NCI-H1048 (cell line): ENCODE data around the gene RELA.
A peak's percentile ranks its signal among the peaks of the same experiment; 100 is the strongest.
"Not testable (repeated sequence)": the region's sequence is repeated elsewhere in the genome, so short reads cannot be mapped to it uniquely, and the experiment has no call there.

Experiments used
- DNase-seq: peaks from one replicate; lab custom pipeline; 2025; lab: John Stamatoyannopoulos, UW

Gene RELA

DNA sequence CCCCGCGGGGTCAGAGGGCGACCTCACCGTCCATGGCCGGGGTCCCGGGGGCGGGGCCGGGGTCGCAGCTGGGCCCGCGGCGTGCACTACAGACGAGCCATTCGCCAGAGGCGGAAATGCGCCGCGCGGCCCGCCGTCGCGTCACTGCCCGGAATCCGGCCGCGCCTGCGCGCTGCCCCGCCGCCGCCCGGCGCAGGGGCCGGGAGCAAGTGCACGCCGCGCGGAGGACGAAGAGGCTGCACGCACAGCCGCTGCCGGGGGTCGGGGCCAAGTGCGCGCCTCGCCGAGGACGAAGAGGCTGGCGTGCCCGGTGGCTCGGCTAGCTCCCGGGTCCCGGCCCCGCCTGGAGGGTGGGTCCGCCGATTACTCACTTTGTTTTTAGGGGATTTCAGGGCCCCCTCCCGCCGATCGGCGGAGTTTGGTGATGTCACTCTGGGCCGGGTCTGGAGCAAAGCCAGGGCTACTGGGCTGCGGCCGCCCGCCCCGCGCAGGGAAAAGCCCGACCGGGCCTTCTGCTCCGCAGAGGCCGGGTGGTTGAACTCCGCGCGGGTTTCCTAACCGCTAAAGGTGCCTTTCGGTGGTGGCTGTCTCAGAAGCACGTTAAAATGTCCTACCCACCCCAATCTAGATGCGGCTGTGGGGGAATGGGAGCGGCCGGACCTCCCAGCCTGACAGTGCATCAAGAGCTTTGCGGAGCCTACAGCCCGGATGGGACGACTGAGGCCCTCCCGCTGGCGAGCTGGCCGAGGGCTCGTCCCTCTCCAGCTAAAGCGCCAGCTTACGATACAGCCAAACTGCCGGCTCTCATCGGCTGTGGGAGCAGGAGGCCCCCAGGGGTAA lies at the start of gene RELA:
Gene RELA, minus strand, starts transcription at position 118 of the 840 bp plus-strand sequence. Its CDS starts 84 bp downstream, at position 34.
- DNase-seq: peak; percentile 77

DNA sequence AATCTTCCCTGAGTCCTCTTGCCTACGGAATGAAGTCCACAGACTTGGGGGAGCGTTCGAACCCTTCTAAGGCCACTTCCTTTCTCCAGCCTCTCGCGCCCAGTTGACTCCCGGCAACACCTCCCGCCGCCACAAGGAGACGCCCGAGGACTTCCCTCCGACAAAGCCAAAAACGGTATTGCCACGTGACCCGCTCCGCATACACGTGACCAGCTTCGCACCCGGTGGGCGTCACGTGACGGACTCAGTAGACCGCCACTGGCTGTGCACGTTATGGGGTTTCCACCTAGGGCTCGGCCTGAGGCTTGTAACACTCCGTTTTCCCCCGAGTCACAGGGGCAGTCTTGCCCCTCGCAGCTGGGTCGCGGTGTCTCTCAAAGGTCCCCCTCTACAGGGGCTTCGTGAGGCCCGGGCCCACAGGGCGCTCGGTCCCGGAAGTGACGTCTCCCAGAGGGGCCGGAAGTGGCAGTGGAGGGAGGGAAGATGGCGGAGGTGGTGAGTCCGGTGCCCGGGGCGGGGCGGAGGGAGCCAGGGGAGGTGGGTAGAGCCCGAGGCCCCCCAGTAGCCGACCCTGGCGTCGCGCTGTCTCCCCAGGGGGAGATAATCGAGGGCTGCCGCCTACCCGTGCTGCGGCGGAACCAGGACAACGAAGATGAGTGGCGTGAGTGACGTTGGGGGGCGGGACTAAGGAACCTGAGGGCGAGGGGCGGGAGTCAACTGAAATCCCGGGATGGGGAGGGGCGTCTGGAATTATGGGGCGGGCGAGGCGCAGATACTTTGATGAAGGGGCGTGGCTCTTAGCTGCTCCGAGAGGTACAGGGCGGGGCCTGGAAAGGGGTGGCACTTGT lies 49.3 kb upstream of the RELA start, which contains the start of gene KAT5:
Gene KAT5, plus strand, starts transcription at position 468 of the 848 bp plus-strand sequence. Its CDS starts 16 bp downstream, at position 484.
- peak; percentile 98 for DNase-seq

DNA sequence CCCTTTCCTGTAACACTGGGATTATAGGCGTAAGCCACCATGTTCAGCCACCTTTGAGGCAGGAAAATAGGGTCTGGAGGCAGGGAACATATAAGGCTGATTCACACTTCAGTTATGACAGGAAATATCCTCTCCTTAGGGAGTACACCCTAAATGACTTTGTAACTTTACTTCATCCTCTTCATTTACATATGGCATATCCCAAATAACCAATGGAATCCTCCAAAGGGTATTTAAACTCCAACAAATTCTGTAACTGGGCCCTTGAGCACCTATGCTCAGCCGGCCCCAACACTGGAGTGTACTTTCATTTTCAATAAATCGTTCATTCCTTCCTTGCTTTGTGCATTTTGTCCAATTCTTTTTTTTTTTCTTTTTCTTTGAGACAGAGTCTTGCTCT lies 47.7 kb upstream of the RELA start:
- DNase-seq: no peak

GRCh38 chr11:65709661-65710060 lies 46.9 kb upstream of the RELA start:
- no peak for DNase-seq

DNA sequence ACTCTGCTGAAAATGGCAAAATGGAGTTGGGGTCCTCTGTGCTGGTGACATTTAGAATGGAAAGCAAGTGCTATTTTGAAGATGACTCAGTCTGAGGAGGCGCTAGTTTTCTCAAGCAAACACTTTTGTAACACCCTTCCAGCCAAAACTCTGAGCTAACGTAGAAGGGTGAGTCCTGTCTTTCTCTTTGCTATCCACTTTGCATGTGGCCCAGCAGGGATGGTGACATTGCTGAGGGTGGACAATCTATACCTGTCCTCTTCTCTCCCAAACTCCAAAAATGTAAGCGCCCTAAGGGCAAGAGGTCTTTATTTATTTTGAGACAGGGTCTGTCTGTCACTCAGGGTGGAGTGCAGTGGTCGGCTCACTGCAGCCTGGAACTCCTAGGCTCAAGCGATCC lies 45.7 kb upstream of the RELA start:
- DNase-seq: no peak

- DNase-seq: not testable (repeated sequence)
Observed at GRCh38 chr11:65707002-65707401, 44.3 kb upstream of the RELA start.

- not testable (repeated sequence) for DNase-seq
Observed at GRCh38 chr11:65706303-65706763, 43.6 kb upstream of the RELA start.

DNA sequence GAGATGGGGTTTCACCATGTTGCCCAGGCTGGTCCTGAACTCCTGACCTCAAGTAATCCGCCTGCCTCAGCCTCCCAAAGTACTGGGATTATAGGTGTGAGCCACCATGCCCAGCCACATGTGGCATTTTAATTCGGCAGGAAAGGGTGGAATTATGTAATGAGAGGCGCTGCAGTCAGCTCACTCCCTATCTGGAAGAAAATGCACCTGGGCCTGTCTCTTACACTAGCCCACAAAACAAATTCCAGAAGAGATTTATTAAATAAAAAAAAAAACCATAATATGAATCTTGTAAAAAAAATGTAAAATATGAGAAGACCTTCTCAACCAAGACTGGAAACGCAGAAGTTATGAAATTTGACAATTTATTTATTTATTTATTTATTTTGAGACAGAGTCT lies 41.1 kb upstream of the RELA start:
- DNase-seq: no peak

DNA sequence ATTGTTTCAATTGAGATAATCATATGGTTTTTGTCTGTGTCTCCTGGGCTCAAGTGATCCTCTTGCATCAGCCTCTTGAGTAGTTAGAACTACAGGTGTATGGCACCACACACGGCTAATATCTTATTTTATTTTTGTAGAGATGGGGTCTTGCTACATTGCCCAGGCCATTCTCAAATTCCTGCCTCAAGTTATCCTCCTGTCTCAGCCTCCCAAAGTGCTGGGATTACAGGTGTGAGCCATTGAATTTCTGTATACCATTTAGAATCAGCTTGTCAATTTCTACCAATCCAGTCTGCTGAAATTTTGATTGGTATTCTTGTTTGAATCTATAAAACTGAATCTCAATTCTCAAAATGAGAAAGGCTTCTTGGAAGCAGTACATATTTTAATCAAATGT lies 39.0 kb upstream of the RELA start:
- DNase-seq: no peak

- DNase-seq: peak; percentile 73
Observed at GRCh38 chr11:65700399-65700798, 37.7 kb upstream of the RELA start.

- no peak for DNase-seq
Observed at GRCh38 chr11:65699306-65699705, 36.6 kb upstream of the RELA start.

- no peak for DNase-seq
Observed at GRCh38 chr11:65698205-65698604, 35.5 kb upstream of the RELA start.

GRCh38 chr11:65696802-65697552 lies 34.3 kb upstream of the RELA start:
- DNase-seq: no peak

GRCh38 chr11:65695459-65696241 lies 32.9 kb upstream of the RELA start:
- peak; percentile 38 for DNase-seq

DNA sequence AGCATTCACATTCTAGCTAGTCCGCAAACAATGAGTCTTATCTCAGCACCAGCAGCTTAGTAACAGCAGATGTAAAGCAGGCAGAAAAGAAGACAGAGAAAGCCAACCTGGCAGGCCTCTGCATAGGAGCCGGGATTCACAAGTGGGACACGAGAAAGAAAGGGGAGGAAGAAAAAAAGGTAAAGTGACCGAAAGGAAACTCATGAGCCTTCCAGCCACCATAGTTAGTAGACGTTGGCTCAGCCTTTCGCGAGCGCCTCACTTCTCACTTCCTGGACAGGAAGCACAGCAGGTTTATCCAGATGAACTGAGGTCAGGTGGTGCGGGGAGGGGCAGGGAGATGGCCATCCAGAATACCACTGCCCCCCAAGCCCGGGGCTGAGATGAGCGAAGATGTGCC lies 29.7 kb upstream of the RELA start:
- no peak for DNase-seq

DNA sequence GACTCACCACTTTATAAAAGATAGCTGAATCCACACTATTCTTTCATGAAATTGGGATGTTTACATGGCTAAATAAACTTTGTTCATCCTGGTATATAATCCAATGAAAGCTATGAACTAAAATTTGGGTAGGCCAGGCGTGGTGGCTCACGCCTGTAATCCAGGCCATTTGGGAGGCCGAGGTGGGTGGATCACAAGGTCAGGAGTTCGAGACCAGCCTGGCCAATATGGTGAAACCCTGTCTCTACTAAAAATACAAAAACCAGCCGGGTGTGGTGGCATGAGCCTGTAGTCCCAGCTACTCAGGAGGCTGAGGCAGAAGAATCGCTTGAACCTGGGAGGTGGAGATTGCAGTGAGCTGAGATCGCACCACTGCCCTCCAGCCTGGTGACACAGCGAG lies 29.1 kb upstream of the RELA start:
- not testable (repeated sequence) for DNase-seq

DNA sequence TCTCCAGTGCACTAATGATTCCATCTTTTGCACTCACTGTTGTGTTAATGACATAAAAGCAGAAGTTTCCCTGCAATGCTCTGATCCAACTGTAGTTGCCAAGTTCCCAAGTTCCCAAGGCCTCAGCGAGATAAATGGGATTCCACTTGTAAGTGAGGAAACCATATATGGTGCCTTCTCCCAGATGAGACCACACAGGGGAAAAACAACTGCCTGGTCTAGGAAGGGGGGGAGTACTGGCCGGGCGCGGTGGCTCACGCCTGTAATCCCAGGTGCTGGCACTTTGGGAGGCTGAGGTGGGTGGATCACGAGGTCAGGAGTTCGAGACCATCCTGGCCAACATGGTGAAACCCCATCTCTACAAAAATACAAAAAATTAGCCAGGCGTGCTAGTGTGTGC lies 23.3 kb upstream of the RELA start:
- DNase-seq: no peak

GRCh38 chr11:65683480-65683879 lies 20.8 kb upstream of the RELA start:
- DNase-seq: not testable (repeated sequence)

- DNase-seq: no peak
Observed at GRCh38 chr11:65680192-65680743, 17.6 kb upstream of the RELA start.

DNA sequence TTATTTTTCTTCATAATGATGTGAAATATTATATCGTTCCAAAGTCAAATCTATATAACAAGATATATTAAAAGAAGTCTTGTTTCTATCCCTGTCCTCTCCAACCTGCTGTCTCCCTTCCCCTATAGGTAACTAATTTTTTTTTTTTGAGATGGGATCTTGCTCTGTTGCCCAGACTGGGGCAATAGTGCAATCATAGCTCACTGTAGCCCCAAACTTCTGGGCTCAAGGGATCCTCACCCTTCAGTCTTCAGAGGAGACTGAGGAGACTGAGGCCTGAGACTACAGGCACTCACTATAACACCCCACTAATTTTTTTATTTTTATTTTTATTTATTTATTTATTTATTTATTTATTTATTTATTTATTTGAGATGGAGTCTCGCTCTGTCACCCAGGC lies 10.3 kb upstream of the RELA start:
- no peak for DNase-seq
